Parathyroid adenoma (tissue), 2 donors: ENCODE data around the gene PRUNE2.

Experiments
- H2AFZ ChIP-seq: fragments of 300-600 bp; sonication (generic); one replicate; pipeline ENCODE4 v1.7.0; 2017; ENCODE audit warnings: antibody characterized with exemption, mild to moderate bottlenecking
- H3K27ac ChIP-seq: fragments of 300-600 bp; sonication (generic); one replicate; pipeline ENCODE4 v1.7.0; 2017
- H3K27me3 ChIP-seq: fragments of 300-600 bp; sonication (generic); one replicate; pipeline ENCODE4 v1.7.0; 2017; ENCODE audit warnings: low read length; ENCODE audit not compliant: control insufficient read depth, insufficient read depth
- H3K36me3 ChIP-seq: fragments of 300-600 bp; sonication (generic); one replicate; pipeline ENCODE4 v1.7.0; 2017; ENCODE audit warnings: low read length; ENCODE audit not compliant: control insufficient read depth, insufficient read depth
- H3K4me1 ChIP-seq: fragments of 300-600 bp; sonication (generic); one replicate; pipeline ENCODE4 v1.7.0; 2017; ENCODE audit warnings: control low read depth
- H3K4me2 ChIP-seq: fragments of 300-600 bp; sonication (generic); one replicate; pipeline ENCODE4 v1.7.0; 2017; ENCODE audit warnings: low read length
- H3K4me3 ChIP-seq: fragments of 300-600 bp; sonication (generic); one replicate; pipeline ENCODE4 v1.7.0; 2017; ENCODE audit warnings: low read depth, low read length
- H3K79me2 ChIP-seq: fragments of 300-600 bp; sonication (generic); one replicate; pipeline ENCODE4 v1.7.0; 2017; ENCODE audit warnings: control low read depth
- H3K9ac ChIP-seq: fragments of 300-600 bp; sonication (generic); one replicate; pipeline ENCODE4 v1.7.0; 2017; ENCODE audit warnings: mild to moderate bottlenecking
- H3K9me3 ChIP-seq: fragments of 300-600 bp; sonication (generic); one replicate; pipeline ENCODE4 v1.7.0; 2017; ENCODE audit warnings: low read length; ENCODE audit not compliant: control insufficient read depth
- CTCF ChIP-seq: fragments of 300-600 bp; sonication (generic); IDR thresholded peaks from one replicate; pipeline ENCODE4 v1.7.0; 2017; ENCODE audit warnings: antibody characterized with exemption, mild to moderate bottlenecking
- donor health status: primary hyperparathyroidism.

The PRUNE2 gene

GRCh38 chr9:76741524-76741923 lies 164.4 kb downstream of the PRUNE2 start:
- TF ChIP-seq CTCF: no peak
- no peak overlapping the region for H3K4me3 ChIP-seq
- H3K9ac ChIP-seq: no peak overlapping the region
- no peaks in the 10 kb centered on the region for H3K9me3 ChIP-seq
- H2AFZ ChIP-seq: no peak overlapping the region
- no peak overlapping the region for H3K4me2 ChIP-seq
- no peaks in the 10 kb centered on the region for H3K27me3 ChIP-seq
- no peak overlapping the region for H3K27ac ChIP-seq
- H3K4me1 ChIP-seq: no peaks in the 10 kb centered on the region
- no peaks in the 10 kb centered on the region for H3K79me2 ChIP-seq
- H3K36me3 ChIP-seq: no peaks in the 10 kb centered on the region

DNA sequence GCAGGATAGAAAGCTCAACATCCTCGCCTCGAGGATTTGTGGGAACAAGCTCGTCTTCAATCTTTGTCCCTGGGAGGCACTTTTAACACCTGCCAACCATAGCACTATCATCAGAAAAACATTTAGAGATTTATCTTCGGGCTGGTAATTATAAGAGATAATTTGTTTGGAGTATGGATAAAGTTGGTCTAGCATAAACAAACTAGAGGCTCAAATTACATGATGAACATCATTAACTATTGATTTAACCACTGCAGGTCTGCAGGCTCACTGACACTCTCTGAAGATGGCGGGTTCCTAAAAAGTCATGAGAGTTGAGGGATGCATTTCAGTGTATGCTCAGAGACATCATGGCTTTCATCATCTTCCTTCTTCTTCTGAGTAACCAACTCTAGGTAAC lies 167.5 kb downstream of the PRUNE2 start:
- Histone ChIP-seq H2AFZ (no peak overlapping the region), H3K4me3 (no peak overlapping the region), H3K9me3 (no peaks in the 10 kb centered on the region), H3K4me2 (no peak overlapping the region), H3K9ac (no peak overlapping the region), H3K36me3 (no peaks in the 10 kb centered on the region), H3K79me2 (no peaks in the 10 kb centered on the region), H3K4me1 (no peaks in the 10 kb centered on the region), H3K27ac (no peak overlapping the region), H3K27me3 (no peaks in the 10 kb centered on the region)
- TF ChIP-seq CTCF: no peak

GRCh38 chr9:76737154-76737902 lies 168.6 kb downstream of the PRUNE2 start:
- H3K4me2 ChIP-seq: no peak overlapping the region
- H2AFZ ChIP-seq: no peak overlapping the region
- no peak overlapping the region for H3K4me3 ChIP-seq
- no peaks in the 10 kb centered on the region for H3K9me3 ChIP-seq
- no peak overlapping the region for H3K27ac ChIP-seq
- H3K36me3 ChIP-seq: no peaks in the 10 kb centered on the region
- H3K27me3 ChIP-seq: no peaks in the 10 kb centered on the region
- H3K9ac ChIP-seq: no peak overlapping the region
- no peaks in the 10 kb centered on the region for H3K4me1 ChIP-seq
- H3K79me2 ChIP-seq: no peaks in the 10 kb centered on the region
- TF ChIP-seq CTCF: no peak

- Histone ChIP-seq H3K9me3 (no peaks in the 10 kb centered on the region), H3K27ac (no peak overlapping the region), H3K36me3 (no peaks in the 10 kb centered on the region), H3K9ac (no peak overlapping the region), H3K4me3 (no peak overlapping the region), H2AFZ (no peak overlapping the region), H3K27me3 (no peaks in the 10 kb centered on the region), H3K4me1 (no peaks in the 10 kb centered on the region), H3K4me2 (no peak overlapping the region), H3K79me2 (no peaks in the 10 kb centered on the region)
- TF ChIP-seq CTCF: no peak
Observed at GRCh38 chr9:76734716-76735115, 171.2 kb downstream of the PRUNE2 start.

- no peaks in the 10 kb centered on the region for H3K36me3 ChIP-seq
- no peaks in the 10 kb centered on the region for H3K4me1 ChIP-seq
- H3K9me3 ChIP-seq: no peaks in the 10 kb centered on the region
- H3K4me3 ChIP-seq: no peak overlapping the region
- H3K4me2 ChIP-seq: no peak overlapping the region
- no peak for TF ChIP-seq CTCF
- H3K27ac ChIP-seq: no peak overlapping the region
- H3K9ac ChIP-seq: no peak overlapping the region
- no peaks in the 10 kb centered on the region for H3K27me3 ChIP-seq
- no peak overlapping the region for H2AFZ ChIP-seq
- H3K79me2 ChIP-seq: no peaks in the 10 kb centered on the region
Observed at GRCh38 chr9:76733096-76733495, 172.8 kb downstream of the PRUNE2 start.
